ENCODE measurements around the gene ACSS3. TPM values are rescaled to one million over a fixed set of nuclear protein-coding genes. Genes with fewer than 3 reads are reported as not detected.

The ACSS3 gene
- total RNA-seq, 1 donor from 2014 or later = 19.8 TPM

GRCh38 chr12:81222846-81223592 is 145.1 kb downstream of the ACSS3 start:
- peak; percentile 11 for DNase-seq (ENCODE audit: low read depth)

GRCh38 chr12:81224626-81225025 is 146.7 kb downstream of the ACSS3 start:
- no peak for DNase-seq (ENCODE audit: low read depth)

- DNase-seq (ENCODE audit: low read depth) = no peak
Measured at GRCh38 chr12:81229759-81230158, 151.9 kb downstream of the ACSS3 start.

- no peak for DNase-seq (ENCODE audit: low read depth)
Measured at GRCh38 chr12:81231574-81232368, 153.9 kb downstream of the ACSS3 start.

GRCh38 chr12:81245458-81245857 is 167.6 kb downstream of the ACSS3 start:
- DNase-seq (ENCODE audit: low read depth) = peak; percentile 50

- DNase-seq (ENCODE audit: low read depth) = no peak
Measured at GRCh38 chr12:81245907-81246570, 168.2 kb downstream of the ACSS3 start.

- no peak for DNase-seq (ENCODE audit: low read depth)
Measured at GRCh38 chr12:81249976-81250375, 172.1 kb downstream of the ACSS3 start.

- no peak for DNase-seq (ENCODE audit: low read depth)
Measured at GRCh38 chr12:81252228-81252627, 174.3 kb downstream of the ACSS3 start.

GRCh38 chr12:81253360-81253759 is 175.5 kb downstream of the ACSS3 start:
- DNase-seq (ENCODE audit: low read depth) = no peak

- no peak for DNase-seq (ENCODE audit: low read depth)
Measured at GRCh38 chr12:81255456-81255855, 177.6 kb downstream of the ACSS3 start.

- no peak for DNase-seq (ENCODE audit: low read depth)
Measured at GRCh38 chr12:81255947-81256346, 178.1 kb downstream of the ACSS3 start.

- peak; percentile 58 for DNase-seq (ENCODE audit: low read depth)
Measured at GRCh38 chr12:81257947-81258551, 180.2 kb downstream of the ACSS3 start.

GRCh38 chr12:81259360-81259759 is 181.5 kb downstream of the ACSS3 start:
- DNase-seq (ENCODE audit: low read depth) = no peak

- DNase-seq (ENCODE audit: low read depth) = no peak
Measured at GRCh38 chr12:81261508-81262207, 183.8 kb downstream of the ACSS3 start.

GRCh38 chr12:81263072-81263471 is 185.2 kb downstream of the ACSS3 start:
- DNase-seq (ENCODE audit: low read depth) = no peak

- DNase-seq (ENCODE audit: low read depth) = no peak
Measured at GRCh38 chr12:81270385-81270784, 192.5 kb downstream of the ACSS3 start.

GRCh38 chr12:81274637-81275529 is 197.0 kb downstream of the ACSS3 start:
- peak; percentile 11 for DNase-seq (ENCODE audit: low read depth)

- peak; percentile 62 for DNase-seq (ENCODE audit: low read depth)
Measured at GRCh38 chr12:81284137-81284536, 206.3 kb downstream of the ACSS3 start.

- no peak for DNase-seq (ENCODE audit: low read depth)
Measured at GRCh38 chr12:81288651-81289050, 210.8 kb downstream of the ACSS3 start.

Measured in renal cortical epithelial cell (primary cell).